ENCODE results near the gene DVL1.
"Not testable (repeated sequence)": the region's sequence is repeated elsewhere in the genome, so short reads cannot be mapped to it uniquely, and the experiment has no call there.

Gene DVL1

DNA sequence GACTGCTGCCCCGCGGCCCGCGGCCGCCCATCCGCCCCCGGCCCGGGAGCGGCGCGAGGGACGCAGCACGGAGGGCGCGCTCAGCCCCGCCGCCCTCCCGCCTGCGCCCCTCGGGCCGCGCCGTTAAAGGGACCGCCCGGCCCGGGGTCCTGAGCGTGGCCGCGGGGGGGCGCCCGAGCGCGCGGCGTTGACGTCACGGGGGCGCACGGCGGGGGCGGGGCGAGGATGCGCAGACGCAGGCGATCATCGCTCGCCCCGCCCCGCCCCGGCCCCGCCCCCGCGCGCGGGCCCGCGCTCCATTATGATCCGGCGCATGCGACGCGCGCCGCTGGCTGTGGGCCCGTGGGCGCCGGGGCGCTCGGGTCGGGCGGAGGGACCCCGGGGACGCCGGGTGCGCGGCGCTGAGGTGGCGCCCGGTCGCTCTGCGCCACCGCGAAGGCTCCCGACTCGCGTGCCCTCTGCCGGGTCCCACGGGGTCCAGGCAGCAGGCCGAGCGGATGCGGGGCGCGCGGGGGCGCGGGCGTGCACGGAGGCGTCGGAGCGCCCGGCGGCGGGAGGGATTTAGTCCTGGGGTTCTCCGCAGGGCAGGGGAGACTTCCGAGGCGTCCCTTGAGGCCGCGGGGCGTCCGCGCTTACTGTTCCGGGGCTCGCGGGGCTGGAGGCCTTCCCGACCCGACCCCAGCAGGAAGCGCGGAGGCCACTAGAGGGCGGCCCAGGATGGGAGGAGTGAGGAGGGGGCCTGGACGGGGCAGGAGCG is at the start of gene DVL1:
DVL1 (minus strand) TSS at position 163 of the 757 bp plus-strand sequence. CDS start 353 bp downstream, outside the sequence.
- DNase-seq: peak; percentile 55

- peak; percentile 26 for DNase-seq
Observed at GRCh38 chr1:1398677-1399186, 49.5 kb upstream of the DVL1 start.

DNA sequence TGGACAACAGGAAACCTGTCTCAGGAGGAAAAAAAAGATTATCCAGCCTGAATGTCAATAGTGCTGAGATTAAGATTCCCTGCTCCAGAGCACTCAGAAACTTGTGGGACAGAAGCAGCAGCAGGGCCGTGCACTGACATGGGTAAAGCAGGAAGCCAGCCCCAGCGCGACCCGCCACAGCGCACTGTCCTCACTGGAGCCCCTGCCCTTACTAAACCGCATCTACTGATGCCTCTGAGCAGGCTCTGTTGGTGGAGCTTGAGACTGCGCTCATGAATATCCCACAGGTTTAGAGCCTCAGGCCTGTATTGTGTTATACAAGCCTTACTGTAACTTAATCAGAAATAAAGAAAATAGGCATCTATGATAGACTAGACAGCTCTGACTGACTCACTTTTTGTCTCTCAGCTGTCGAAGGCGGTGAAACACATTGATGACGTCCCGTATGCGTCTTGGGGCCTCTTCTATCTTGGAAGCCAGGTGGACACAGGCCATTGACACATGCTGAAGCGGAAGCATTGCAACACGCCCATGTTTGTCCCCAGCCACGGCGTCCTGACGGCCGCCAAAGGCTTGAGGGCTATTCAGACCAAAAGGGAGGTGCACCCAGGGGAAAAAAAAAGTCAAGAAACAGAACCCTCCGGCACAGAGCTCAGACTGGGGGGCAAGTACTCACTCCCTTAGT is 48.8 kb upstream of the DVL1 start:
- peak; percentile 6 for DNase-seq

GRCh38 chr1:1395166-1395565 is 45.9 kb upstream of the DVL1 start:
- DNase-seq: no peak

DNA sequence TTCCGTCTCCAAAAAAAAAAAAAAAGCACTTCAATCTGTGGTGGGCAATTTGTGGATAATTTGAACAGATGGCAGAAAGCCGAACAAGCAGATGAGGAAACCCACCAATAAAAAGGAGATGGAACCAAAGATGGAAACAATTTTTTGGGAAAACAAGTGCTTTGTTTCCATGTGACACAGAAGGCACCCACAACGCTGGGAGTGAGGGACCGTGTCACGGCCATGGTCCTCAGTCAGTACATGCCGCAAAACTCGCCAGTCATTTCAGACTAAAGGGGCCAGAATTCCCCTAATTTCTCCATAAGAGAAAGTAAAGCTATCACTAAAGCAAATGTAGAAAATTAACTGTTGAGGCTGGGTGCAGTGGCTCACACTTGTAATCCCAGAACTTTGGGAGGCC is 44.9 kb upstream of the DVL1 start:
- DNase-seq: no peak

DNA sequence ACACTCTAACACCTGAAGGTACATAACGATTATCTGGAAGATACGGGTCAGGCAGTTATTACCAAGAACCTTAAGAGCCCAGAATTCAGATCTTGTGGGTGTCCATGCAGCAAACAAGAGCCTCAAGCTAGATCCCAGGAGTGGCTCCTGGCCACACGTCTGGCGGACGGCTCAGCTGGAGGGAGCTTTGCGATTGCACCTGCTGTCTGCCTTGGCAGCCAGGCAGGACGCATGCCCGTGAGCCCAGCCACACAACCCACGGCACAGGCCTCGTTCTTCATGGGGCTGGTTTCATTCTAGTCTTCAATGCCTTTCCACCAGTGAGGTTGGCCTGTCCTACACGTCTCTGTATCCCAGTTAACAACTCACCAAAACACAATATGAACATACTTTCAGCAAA is 44.2 kb upstream of the DVL1 start:
- DNase-seq: no peak

GRCh38 chr1:1393014-1393413 is 43.8 kb upstream of the DVL1 start:
- DNase-seq: no peak

DNA sequence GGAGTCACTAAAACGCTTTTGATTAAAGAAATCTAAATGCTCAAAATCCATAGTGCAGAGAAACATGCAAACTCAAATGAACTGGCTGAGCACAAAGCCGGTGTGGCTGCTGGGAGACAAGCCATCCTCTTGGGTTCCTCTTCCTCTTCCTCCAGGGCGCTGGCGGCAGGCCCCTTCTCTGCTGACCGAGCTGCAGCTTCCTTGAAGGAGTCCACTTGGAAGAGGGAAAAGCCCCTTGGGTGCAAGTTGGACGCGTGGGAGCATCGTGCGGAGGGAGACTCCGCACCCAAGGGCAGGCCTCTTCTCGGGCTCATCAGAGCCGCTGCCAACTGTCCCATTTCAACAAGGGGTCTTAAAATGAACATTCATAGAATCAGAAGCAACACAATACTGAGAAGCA is 42.0 kb upstream of the DVL1 start:
- no peak for DNase-seq

GRCh38 chr1:1390675-1391074 is 41.5 kb upstream of the DVL1 start:
- no peak for DNase-seq

DNA sequence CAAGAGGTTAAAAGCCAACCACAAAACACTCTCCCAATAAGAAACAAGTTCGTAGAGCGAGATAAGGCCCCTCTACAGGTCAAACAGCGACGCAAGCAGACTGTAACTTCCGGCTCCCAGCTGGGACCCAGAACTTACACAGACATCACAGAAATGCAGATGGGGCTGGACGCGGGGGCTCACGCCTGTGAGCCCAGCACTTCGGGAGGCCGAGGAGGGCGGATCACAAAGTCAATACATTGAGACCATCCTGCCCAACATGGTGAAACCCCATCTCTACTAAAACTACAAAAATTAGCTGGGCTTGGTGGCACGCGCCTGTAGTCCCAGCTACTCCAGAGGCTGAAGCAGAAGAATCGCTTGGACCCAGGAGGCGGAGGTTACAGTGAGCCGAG is 38.9 kb upstream of the DVL1 start:
- DNase-seq: no peak

DNA sequence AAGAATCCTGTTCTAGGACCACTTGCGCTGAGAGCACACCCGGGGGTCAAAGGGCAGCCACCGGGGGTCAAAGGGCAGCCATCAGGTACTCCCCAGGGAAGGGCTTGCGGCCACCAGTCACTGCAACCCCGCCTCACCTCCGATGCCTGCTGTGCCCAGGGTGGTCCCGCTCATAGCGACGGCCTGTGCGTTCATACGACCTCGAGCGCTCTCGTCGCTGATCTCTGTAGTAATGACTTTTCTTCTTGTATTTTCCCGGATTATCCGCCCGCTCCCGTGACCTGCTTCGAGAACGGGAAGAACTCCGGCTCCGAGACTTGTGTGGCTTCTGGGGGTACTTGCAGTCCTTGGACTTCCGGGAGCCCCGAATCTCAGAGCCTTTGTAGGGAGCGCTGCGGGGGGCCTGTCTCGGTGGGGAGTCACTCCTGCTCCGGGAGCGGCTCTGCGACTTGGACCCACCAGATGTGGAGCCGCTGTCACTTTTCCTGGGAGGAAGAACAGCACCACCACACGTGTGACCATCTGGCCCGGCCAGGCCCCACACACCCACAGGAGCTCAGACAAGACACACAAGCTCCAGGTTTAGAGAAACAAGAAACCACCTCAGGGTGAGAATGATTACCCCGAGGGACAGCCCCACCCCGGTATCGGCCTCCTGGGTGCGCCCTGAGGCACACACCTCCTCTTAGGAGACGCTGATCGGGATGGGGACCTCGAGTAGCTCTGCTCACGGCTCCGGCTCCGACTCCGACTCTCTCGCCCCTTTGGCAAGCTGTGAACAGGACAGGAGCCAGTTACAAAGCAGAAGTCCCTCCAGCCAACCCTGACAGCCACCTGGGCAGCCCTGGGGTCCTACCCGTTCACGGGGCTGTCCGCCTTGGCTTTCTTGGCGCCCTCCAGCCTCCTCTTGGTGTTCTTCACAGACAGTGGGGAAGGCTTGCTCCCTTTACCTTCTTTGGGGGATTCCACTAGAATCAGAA is 38.2 kb upstream of the DVL1 start:
- DNase-seq: no peak

- no peak for DNase-seq
Observed at GRCh38 chr1:1385931-1386330, 36.7 kb upstream of the DVL1 start.

GRCh38 chr1:1385339-1385738 is 36.1 kb upstream of the DVL1 start:
- not testable (repeated sequence) for DNase-seq

DNA sequence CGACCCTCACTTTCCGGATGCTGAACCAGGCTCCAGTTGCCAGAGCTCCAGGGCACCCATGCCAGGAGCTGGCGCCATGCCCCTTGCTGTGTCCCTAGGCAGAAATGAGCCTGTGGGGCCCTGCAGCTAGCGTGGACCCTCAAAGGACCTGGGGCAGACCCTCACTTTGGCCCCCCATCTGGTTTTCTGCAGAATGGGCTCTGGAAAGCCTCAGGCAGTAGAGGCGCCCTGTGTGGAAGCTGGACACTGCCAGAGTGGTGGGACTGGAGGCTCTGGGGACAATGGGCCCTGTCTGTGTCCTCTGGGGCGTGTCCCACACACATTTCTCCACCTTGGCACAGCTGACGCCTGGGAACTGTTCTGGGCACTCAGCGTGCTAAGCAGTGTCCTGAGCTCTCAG is 32.1 kb upstream of the DVL1 start:
- no peak for DNase-seq

DNA sequence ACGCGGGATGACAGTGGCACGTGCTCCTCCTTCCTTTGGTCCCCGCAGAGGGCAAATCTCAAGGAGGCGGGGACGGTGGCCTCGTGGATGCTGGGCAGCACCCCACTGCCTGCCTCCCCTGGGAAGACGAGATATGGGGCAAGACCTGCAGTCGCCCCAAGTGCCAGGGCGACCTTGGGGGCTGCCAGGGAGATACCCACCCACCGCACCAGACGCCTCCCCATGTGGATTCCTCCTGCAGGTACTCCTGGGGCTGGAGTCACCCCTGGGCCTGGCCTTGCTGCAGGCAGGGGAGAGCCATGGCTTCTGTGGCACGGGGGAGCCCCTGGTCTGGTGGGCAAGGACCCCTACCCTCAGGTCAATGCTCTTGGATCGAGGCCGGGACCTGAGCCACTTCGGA is 31.6 kb upstream of the DVL1 start:
- no peak for DNase-seq

GRCh38 chr1:1377540-1378205 is 28.5 kb upstream of the DVL1 start:
- DNase-seq: no peak

DNA sequence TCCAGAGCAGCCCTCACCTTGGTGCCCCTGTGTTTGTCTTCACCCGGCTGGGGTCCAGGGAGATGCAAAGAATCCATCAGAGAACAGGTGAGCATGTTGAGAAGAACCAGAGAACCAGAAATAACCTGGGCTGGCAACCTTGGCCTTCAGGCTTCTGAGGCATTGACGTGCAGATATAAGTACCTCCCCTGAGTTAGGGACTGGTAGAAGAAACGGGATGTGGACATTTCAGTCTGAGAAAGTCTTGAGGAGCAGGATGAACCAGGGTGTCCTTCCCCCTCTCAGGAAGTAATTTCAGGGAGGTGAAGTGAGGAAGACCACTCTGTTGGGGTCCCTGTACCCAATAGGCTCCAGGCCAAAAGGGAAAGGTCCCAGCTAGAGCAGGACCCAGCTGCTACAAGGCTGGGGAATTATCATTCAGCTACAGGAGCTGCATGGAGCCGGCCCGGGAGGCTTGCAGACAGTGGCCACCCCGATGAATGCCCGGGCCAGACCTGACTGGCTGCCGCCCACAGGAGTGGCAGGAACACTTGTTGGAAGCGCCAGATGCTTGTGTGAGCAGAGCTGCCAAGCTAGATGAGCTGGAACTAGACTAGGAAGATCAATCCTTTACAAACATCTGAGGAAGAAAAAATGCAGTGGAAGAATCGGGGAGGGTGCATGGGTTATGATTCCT is 27.5 kb upstream of the DVL1 start:
- no peak for DNase-seq

DNA sequence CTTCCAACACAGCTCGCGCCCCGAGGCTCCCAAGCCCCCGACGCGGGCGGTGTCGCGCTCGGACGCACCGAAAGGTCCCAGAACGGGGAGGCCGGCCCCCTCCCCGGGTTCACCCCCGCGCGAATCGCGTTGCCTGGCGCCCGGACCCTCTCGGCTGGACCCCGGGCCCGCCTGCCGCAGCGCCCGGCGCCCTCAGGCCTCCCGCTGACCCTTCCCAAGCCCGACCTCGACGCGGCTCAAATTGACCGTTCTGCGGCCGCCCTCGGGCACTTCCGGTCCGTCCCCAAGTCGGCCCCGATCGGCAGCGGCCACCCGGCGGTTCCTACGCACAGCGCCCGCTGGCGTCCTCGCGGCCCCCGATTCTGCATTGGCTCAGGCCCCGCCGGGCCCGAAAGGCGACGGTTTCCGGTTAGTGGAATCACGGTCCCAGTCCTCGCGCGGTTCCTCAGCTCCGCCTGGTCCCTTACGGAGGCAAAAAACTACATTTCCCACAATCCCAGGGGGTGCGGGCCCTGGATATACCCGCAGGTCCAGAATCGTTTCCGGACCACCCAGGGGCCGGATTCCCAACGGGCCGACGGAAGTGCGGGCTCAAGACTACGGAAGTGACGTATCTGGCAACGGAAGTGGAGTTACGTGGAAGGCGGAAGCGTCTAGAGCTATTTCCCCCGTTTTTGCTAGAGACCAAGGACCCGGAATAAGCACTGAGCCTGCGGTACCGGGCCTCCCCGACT is 25.9 kb upstream of the DVL1 start, which contains the start of gene AURKAIP1:
AURKAIP1 (minus strand) TSS at position 279 of the 734 bp plus-strand sequence. CDS start 451 bp downstream, outside the sequence.
- peak; percentile 96 for DNase-seq

DNA sequence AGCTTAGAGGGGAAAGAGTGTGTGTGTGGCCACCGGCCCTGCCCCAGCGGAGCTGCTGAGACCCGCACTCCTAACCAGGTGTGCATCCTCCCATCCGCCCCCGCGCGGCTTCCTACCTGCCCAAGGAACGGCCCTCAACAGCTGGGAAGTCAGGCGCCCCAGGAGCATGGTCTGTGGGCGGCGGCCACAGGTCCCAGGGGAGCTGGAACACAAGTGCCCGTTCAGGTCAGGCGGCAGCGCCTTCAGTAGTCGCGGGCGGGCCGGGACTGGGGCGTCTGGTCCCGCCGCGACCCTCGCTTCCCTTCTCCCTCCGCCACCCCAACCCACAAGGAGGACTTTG is 25.3 kb upstream of the DVL1 start:
- no peak for DNase-seq

DNA sequence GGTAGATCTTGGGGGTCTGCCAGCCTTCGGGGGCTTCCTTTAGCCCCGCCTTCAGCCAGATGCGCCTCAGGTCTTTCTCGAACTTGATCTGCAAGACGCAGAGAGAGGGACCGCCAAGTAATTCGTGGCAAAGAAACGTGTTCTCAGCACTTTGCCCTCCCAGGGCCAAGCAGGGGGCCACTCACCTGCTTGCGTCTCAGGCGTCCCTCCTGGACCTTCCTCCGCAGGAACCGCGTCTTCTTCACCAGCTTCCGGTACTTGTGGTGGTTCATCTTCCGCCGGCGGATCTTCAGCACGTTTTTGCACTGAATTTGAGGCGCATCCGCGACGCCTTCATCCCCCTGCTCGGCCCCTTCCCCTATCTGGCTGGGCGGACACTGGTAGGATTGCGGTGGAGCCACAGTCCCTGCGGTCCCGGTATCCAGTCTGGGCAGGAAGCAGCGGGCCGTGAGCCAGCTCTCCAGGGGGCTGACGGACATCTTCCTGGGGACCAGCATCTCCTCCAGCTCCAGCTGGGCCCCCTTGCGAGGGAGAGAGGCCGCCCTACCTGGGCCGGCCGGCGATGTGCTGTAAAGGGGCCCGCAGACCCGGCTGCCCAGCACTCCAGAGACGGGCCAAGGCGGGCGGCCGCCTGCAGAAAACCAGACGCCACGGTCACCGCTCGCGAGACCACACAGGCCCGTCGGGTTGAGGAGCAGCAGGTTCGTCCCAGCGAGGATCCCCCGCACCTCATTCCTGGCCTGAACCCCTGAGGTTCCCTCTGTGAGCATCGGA is 24.8 kb upstream of the DVL1 start:
- no peak for DNase-seq

Measured in stimulated activated naive CD4-positive, alpha-beta T cell treated with Interleukin-2 at 50 U/mL for 16 hours (primary cell).